HepG2 (cell line): ENCODE results near the gene AEBP1. TPM values are rescaled to one million over a fixed set of nuclear protein-coding genes. Genes with fewer than 3 reads are reported as not detected.

Experiments
- ATAC-seq: fragments of 200-7000 bp; cut with Tn5 transposase; 3 replicates; pipeline ENCODE4 v1.9.1; 2020; ENCODE audit warnings: mild to moderate bottlenecking, moderate library complexity
- BruUV-seq: library from RNA; stranded (reverse); fragments of 400-500 nt; replicated peaks from 2 replicates; lab custom pipeline; 2021; lab: Mats Ljungman, UMichigan
- CTCF ChIA-PET: fragments of 300-600 bp; formaldehyde crosslinking; extraction: SDS; loops from one replicate; lab custom pipeline; 2021; ENCODE audit warnings: low total read pairs, inconsistent platforms, low intra/inter-chr PET ratio; lab: Yijun Ruan, JAX
- POLR2A ChIA-PET: fragments of 350-600 bp; sonication (Branson Sonifier 250); formaldehyde crosslinking; loops from one replicate; lab custom pipeline; 2020; ENCODE audit warnings: antibody characterized with exemption, inconsistent platforms; lab: Yijun Ruan, JAX
- DNase-seq: peaks from one replicate; pipeline ENCODE4 v3.0.0-alpha.2; 2015; ENCODE audit warnings: low spot score
- FAIRE-seq: peaks from 3 replicates; lab custom pipeline; 2011; peaks lifted over from hg19 to GRCh38; lab: Jason Lieb, UNC
- H2AFZ ChIP-seq: one replicate; pipeline ENCODE4 v1.6.1; 2011; ENCODE audit warnings: low read length, inconsistent platforms
- H3K27ac ChIP-seq: fragments of 300-600 bp; 3 replicates; pipeline ENCODE4 v1.8.0; 2011; ENCODE audit warnings: mixed run types, mild to moderate bottlenecking, mixed read lengths, low read length, inconsistent platforms; ENCODE audit not compliant: insufficient read depth; ENCODE audit errors: extremely low read length
- H3K27me3 ChIP-seq, 2 experiments: fragments of 200-600 bp in 1 of 2; 2 replicates in 1 of 2; 3 replicates in 1 of 2; pipeline versions ENCODE4 v1.6.0 to v1.8.0; 2011; ENCODE audit warnings: low read length in 2 of 2, mild to moderate bottlenecking in 2 of 2, moderate library complexity in 2 of 2, inconsistent platforms in 1 of 2; ENCODE audit not compliant: insufficient read depth in 2 of 2, control insufficient read depth in 1 of 2
- H3K36me3 ChIP-seq, 2 experiments: fragments of 200-600 bp in 1 of 2; replicated peaks in 1 of 2; 2 replicates in 1 of 2; 3 replicates in 1 of 2; pipeline versions ENCODE4 v1.5.1 to v1.8.0; 2011; ENCODE audit warnings: low read length in 2 of 2, inconsistent platforms in 1 of 2; ENCODE audit not compliant: insufficient read depth in 2 of 2, control insufficient read depth in 1 of 2
- H3K4me1 ChIP-seq: 2 replicates; pipeline ENCODE4 v1.5.1; 2012; ENCODE audit warnings: low read length, inconsistent platforms; ENCODE audit not compliant: insufficient read depth
- H3K4me2 ChIP-seq: 2 replicates; pipeline ENCODE4 v1.6.0; 2011; ENCODE audit warnings: low read depth, low read length, inconsistent platforms
- H3K4me3 ChIP-seq, 3 experiments: fragments of 200-600 bp in 1 of 3; sonication (generic), shearing (Covaris generic) in 1 of 3; replicated peaks in 1 of 3; 2 replicates each; pipeline ENCODE4 v1.5.1; 2011 to 2016; ENCODE audit warnings: low read length in 3 of 3, inconsistent platforms in 2 of 3, low read depth in 2 of 3, mild to moderate bottlenecking in 2 of 3, control low read depth in 1 of 3, mixed read lengths in 1 of 3; ENCODE audit not compliant: insufficient read depth in 1 of 3
- H3K79me2 ChIP-seq: one replicate; pipeline ENCODE4 v1.6.1; 2011; ENCODE audit warnings: low read length, inconsistent platforms; ENCODE audit not compliant: insufficient read depth
- H3K9ac ChIP-seq: 2 replicates; pipeline ENCODE4 v1.6.0; 2011; ENCODE audit warnings: mild to moderate bottlenecking, low read depth, low read length, inconsistent platforms; ENCODE audit not compliant: insufficient read depth
- H3K9me3 ChIP-seq: 2 replicates; pipeline ENCODE4 v1.5.1; 2012; ENCODE audit warnings: mild to moderate bottlenecking, low read length
- H4K20me1 ChIP-seq: 2 replicates; pipeline ENCODE4 v1.6.0; 2011; ENCODE audit warnings: inconsistent platforms, mild to moderate bottlenecking, low read length, moderate library complexity; ENCODE audit not compliant: insufficient read depth
- HOXA3 ChIP-seq: sonication (generic); formaldehyde crosslinking; IDR thresholded peaks from 2 replicates; pipeline ENCODE4 v1.5.0; 2020; ENCODE audit warnings: missing genetic modification reagents
- RBFOX2 ChIP-seq: fragments of 200-400 bp; formaldehyde crosslinking; IDR thresholded peaks from 2 replicates; pipeline ENCODE4 v1.6.1; 2017; ENCODE audit warnings: low read depth, mild to moderate bottlenecking, low read length
- RFX3 ChIP-seq: IDR thresholded peaks from 2 replicates; pipeline ENCODE4 v1.6.1; 2016; ENCODE audit warnings: missing biosample characterization, missing genetic modification reagents
- SATB2 ChIP-seq: sonication (generic); formaldehyde crosslinking; IDR thresholded peaks from 2 replicates; pipeline ENCODE4 v1.5.0; 2020; ENCODE audit warnings: missing genetic modification reagents
- ZFP82 ChIP-seq: sonication (generic); formaldehyde crosslinking; IDR thresholded peaks from 2 replicates; pipeline ENCODE4 v1.5.1; 2020; ENCODE audit warnings: mild to moderate bottlenecking, missing genetic modification reagents, borderline replicate concordance
- WGBS: methylation state at CpG from one replicate; pipeline ENCODE4 v1.1.6; 2017; ENCODE audit warnings: low lambda C conversion rate; 5-methylcytosine and 5-hydroxymethylcytosine counted together
- in situ Hi-C: cut with HindIII; loops from 2 replicates; pipeline ENCODE4 v1.10.0; 2017; ENCODE audit warnings: low pct_unique_long_range_greater_than_20kb; ENCODE audit not compliant: extremely low pct_ligation_motif_present
- intact Hi-C: fragments of 100-400 bp; cut with micrococcal nuclease; formaldehyde crosslinking; loops from one replicate; pipeline ENCODE4 v1.10.0; 2022; ENCODE audit not compliant: unreplicated experiment
- polyA plus RNA-seq, 8 experiments: library from polyadenylated mRNA; depleted of rRNA in 3 of 8; stranded (reverse) in 7 of 8; unstranded in 1 of 8; fragments of >200 nt; fragmentation: Illumina TruSeq in 4 of 8; extraction: Trizol in 4 of 8; gene quantifications; 2 replicates each; pipeline versions ENCODE4 v1.2.1 to v1.2.3, GENCODE V29; 2011 to 2016; ENCODE audit warnings: low read depth in 4 of 8, missing spikeins in 1 of 8, mixed read lengths in 1 of 8; ENCODE audit not compliant: insufficient read depth in 1 of 8
- total RNA-seq, 5 experiments: library from RNA; depleted of rRNA; stranded (reverse); fragments of >200 nt; fragmentation: Illumina TruSeq; extraction: Trizol; gene quantifications; 2 replicates each; pipeline ENCODE4 v1.2.3, GENCODE V29; 2016; ENCODE audit warnings: low read depth in 1 of 5
- TF ChIP-seq, protein P1 (sequence below): sonication (generic); formaldehyde crosslinking; IDR thresholded peaks from 2 replicates; pipeline ENCODE4 v1.5.0; 2020; ENCODE audit warnings: mild to moderate bottlenecking, low read depth, missing genetic modification reagents, borderline replicate concordance
- TF ChIP-seq, protein P2 (sequence below): sonication (generic); formaldehyde crosslinking; IDR thresholded peaks from 2 replicates; pipeline ENCODE4 v1.4.0; 2020; ENCODE audit warnings: low read depth, mild to moderate bottlenecking, missing genetic modification reagents
- TF ChIP-seq, protein P3 (sequence below): sonication (generic); formaldehyde crosslinking; conservative IDR thresholded peaks from 2 replicates; pipeline ENCODE4 v1.8.0; 2022; ENCODE audit warnings: missing genetic modification reagents
- TF ChIP-seq, protein P4 (sequence below): sonication (generic); formaldehyde crosslinking; IDR thresholded peaks from 2 replicates; pipeline ENCODE4 v1.4.0; 2020; ENCODE audit warnings: missing genetic modification reagents

The AEBP1 gene
- total and polyA plus RNA-seq, 2 of the 13 experiments (the other 11 are each of a cell fraction or from before 2014, with no cell fraction given): 0.22 to 0.55 TPM

DNA sequence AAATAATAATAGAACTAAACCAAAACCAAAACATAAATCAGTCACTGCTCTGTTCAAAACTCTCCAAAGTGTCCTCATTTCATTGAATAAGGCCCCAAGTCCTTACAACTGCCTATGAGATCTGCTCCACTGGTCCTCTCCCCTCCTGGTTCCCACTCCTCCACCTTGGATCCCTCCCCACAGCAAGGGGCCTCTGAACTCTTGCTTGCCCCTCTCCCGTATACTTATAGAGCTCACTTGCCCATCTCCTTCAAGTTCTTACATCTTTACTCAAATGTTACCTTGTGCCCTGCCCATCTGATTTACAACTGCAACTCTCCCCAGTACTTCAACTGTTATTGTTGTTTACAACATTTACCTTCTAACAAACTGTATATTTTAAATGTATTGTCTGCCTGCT lies 18.4 kb downstream of the AEBP1 start:
- Histone ChIP-seq H3K36me3 (peaks cover 15 to 37% of the 10 kb centered on the region in 2 experiments), H3K4me2 (peak overlapping the region; percentile 95), H2AFZ (no peak overlapping the region), H3K4me1 (peaks cover 24% of the 10 kb centered on the region), H3K9me3 (no peaks in the 10 kb centered on the region), H3K9ac (peak overlapping the region; percentile 76), H4K20me1 (no peaks in the 10 kb centered on the region), H3K4me3 (peak overlapping the region; percentile 78 to 86 (median 83)), H3K27me3 (no peaks in the 10 kb centered on the region; a peak in 1 of 5 replicates), H3K27ac (peak overlapping the region; percentile 53), H3K79me2 (peaks cover 14% of the 10 kb centered on the region)
- intact Hi-C loops: loop anchor here (2.0 kb wide), 1 partner anchor 40 kb away; the partner anchor contains the start of gene POLM
- 44% methylated on average over 1 of the region's 1 CpG for WGBS
- no peak for ATAC-seq
- ChIA-PET POLR2A (interaction anchor here (1.2 to 1.5 kb wide), 3 partner anchors 9 to 451 kb away, joined by 3 to 4 read pairs (median 4); partner anchors contain the start of gene DDX56), CTCF (no interaction called here)
- in situ Hi-C loops: loop anchor here (5.0 kb wide), 1 partner anchor 75 kb away; no protein-coding TSS in a partner anchor
- no peak for DNase-seq
- TF ChIP-seq SATB2 (CRISPR knock-in tag): 0 out of 2 replicates have a peak, but pooled peaks have one; percentile 3
- TF ChIP-seq HOXA3: no peak
- FAIRE-seq: no peak
- no TSS peak for BruUV-seq

DNA sequence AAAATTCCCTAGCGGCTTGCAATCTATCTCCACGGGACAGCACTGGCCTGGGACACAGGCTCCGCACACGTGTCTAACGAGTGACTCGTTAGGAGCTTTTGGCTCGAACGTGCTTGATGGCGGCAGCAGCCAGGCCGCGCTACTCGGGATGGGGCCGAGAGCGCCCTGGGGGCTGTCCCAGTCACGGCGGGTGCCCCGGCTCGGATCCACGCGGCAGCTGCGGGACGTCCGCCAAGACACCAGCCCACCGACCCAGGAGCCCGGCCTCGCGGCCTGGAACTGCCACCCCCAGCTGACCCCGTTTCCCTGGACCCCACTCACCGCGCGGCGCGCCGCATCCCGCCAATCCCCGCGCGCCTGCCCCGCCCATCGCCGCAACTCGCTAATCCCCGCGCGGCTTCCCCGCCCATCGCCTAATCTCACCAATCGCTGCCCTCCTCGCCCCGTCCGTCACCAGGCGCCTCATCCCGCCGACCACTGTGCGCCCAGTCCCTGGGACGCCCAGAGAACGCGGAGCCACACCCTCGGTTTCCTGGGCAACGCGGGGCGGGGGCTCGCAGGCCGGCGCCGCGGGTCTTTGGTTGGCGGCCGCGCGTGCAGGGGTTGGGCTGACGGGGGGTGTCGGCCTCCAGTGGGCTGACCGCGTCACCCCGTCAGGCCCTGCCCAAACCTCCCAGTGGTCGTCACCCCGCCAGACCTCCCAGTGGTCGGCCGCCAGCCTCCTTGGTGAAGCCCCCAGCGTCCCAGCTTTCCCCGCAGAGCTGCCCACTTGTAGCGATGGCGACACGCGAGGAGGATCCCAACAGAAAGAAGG lies 19.3 kb downstream of the AEBP1 start, which contains the start of gene POLD2:
Gene POLD2 (minus strand): TSS at position 359 of the 814 bp plus-strand sequence. CDS start 1,495 bp downstream, outside the sequence.
- intact Hi-C loops (loop anchor here (2.0 kb wide), 1 partner anchor 41 kb away; the partner anchor contains the start of gene POLM), in situ Hi-C loops (loop anchor here (5.0 kb wide), 1 partner anchor 74 kb away; no protein-coding TSS in a partner anchor)
- DNase-seq (peak; percentile 90), ATAC-seq (peak; percentile 99), FAIRE-seq (no peak)
- 8% methylated on average over 28 of the region's 86 CpGs for WGBS
- Histone ChIP-seq H3K9me3 (no peaks in the 10 kb centered on the region), H3K9ac (peak within 1 kb of the TSS; percentile 76), H3K4me2 (peak within 1 kb of the TSS; percentile 95), H2AFZ (no peak within 1 kb of the TSS), H3K4me3 (peak within 1 kb of the TSS; percentile 78 to 86 (median 83)), H3K79me2 (peaks cover 14% of the 10 kb centered on the region), H3K27me3 (no peaks in the 10 kb centered on the region; a peak in 1 of 5 replicates), H4K20me1 (no peaks in the 10 kb centered on the region), H3K36me3 (peaks cover 9 to 30% of the 10 kb centered on the region in 2 experiments), H3K27ac (peak within 1 kb of the TSS; percentile 53), H3K4me1 (peaks cover 24% of the 10 kb centered on the region)
- BruUV-seq: no TSS peak
- ChIA-PET POLR2A (interaction anchor here (1.2 to 1.5 kb wide), 4 partner anchors 8 to 450 kb away, joined by 3 to 5 read pairs (median 4); partner anchors contain the start of gene DDX56), CTCF (no interaction called here)
- TF ChIP-seq, protein P1, sequence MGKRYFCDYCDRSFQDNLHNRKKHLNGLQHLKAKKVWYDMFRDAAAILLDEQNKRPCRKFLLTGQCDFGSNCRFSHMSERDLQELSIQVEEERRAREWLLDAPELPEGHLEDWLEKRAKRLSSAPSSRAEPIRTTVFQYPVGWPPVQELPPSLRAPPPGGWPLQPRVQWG (CRISPR knock-in tag): no peak
- TF ChIP-seq, protein P2, sequence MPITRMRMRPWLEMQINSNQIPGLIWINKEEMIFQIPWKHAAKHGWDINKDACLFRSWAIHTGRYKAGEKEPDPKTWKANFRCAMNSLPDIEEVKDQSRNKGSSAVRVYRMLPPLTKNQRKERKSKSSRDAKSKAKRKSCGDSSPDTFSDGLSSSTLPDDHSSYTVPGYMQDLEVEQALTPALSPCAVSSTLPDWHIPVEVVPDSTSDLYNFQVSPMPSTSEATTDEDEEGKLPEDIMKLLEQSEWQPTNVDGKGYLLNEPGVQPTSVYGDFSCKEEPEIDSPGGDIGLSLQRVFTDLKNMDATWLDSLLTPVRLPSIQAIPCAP (CRISPR knock-in tag): no peak
- TF ChIP-seq, protein P3, sequence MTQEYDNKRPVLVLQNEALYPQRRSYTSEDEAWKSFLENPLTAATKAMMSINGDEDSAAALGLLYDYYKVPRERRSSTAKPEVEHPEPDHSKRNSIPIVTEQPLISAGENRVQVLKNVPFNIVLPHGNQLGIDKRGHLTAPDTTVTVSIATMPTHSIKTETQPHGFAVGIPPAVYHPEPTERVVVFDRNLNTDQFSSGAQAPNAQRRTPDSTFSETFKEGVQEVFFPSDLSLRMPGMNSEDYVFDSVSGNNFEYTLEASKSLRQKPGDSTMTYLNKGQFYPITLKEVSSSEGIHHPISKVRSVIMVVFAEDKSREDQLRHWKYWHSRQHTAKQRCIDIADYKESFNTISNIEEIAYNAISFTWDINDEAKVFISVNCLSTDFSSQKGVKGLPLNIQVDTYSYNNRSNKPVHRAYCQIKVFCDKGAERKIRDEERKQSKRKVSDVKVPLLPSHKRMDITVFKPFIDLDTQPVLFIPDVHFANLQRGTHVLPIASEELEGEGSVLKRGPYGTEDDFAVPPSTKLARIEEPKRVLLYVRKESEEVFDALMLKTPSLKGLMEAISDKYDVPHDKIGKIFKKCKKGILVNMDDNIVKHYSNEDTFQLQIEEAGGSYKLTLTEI (CRISPR knock-in tag): no peak
- TF ChIP-seq, protein P4, sequence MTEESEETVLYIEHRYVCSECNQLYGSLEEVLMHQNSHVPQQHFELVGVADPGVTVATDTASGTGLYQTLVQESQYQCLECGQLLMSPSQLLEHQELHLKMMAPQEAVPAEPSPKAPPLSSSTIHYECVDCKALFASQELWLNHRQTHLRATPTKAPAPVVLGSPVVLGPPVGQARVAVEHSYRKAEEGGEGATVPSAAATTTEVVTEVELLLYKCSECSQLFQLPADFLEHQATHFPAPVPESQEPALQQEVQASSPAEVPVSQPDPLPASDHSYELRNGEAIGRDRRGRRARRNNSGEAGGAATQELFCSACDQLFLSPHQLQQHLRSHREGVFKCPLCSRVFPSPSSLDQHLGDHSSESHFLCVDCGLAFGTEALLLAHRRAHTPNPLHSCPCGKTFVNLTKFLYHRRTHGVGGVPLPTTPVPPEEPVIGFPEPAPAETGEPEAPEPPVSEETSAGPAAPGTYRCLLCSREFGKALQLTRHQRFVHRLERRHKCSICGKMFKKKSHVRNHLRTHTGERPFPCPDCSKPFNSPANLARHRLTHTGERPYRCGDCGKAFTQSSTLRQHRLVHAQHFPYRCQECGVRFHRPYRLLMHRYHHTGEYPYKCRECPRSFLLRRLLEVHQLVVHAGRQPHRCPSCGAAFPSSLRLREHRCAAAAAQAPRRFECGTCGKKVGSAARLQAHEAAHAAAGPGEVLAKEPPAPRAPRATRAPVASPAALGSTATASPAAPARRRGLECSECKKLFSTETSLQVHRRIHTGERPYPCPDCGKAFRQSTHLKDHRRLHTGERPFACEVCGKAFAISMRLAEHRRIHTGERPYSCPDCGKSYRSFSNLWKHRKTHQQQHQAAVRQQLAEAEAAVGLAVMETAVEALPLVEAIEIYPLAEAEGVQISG: peak; percentile 45; the same call in 1 of the 2 replicates
- TF ChIP-seq RBFOX2 (peak; percentile 91), ZFP82 (CRISPR knock-in tag) (peak; percentile 91; the same call in 1 of the 2 replicates), RFX3 (CRISPR knock-in tag) (peak; percentile 83)
